HEK293 (cell line): ENCODE results near the gene C14orf119.

Source experiments
- CTCF ChIA-PET: fragments of 350-600 bp; formaldehyde crosslinking; extraction: SDS; loops from one replicate; lab custom pipeline; 2021; ENCODE audit warnings: antibody characterized with exemption; lab: Yijun Ruan, JAX
- POLR2A ChIA-PET: fragments of 300-600 bp; formaldehyde crosslinking; extraction: SDS; loops from one replicate; lab custom pipeline; 2020; ENCODE audit warnings: antibody characterized with exemption, inconsistent platforms; lab: Yijun Ruan, JAX
- H3K27ac ChIP-seq: fragments of 200-500 bp; sonication (Bioruptor generic); 2 replicates; pipeline ENCODE4 v1.5.1; 2014; ENCODE audit warnings: low read depth, low read length, control low read depth, inconsistent platforms; ENCODE audit errors: extremely low read depth
- H3K36me3 ChIP-seq, 2 experiments: fragments of 200-500 bp in 1 of 2; sonication (Bioruptor generic) in 1 of 2; 1 replicate in 1 of 2; 2 replicates in 1 of 2; pipeline ENCODE4 v1.5.1; 2014 to 2017; ENCODE audit warnings: inconsistent platforms in 2 of 2, low read length in 2 of 2; ENCODE audit not compliant: control insufficient read depth in 2 of 2, insufficient read depth in 1 of 2
- H3K4me1 ChIP-seq: fragments of 200-500 bp; sonication (Bioruptor generic); 2 replicates; pipeline ENCODE4 v1.5.1; 2014; ENCODE audit warnings: mild to moderate bottlenecking, low read length, inconsistent platforms; ENCODE audit not compliant: control insufficient read depth, insufficient read depth
- H3K4me3 ChIP-seq: 2 replicates; pipeline ENCODE4 v1.5.1; 2011; ENCODE audit warnings: low read depth, mild to moderate bottlenecking, control low read depth, low read length, moderate library complexity
- H3K9me3 ChIP-seq: fragments of 200-500 bp; sonication (Bioruptor generic); 2 replicates; pipeline ENCODE4 v1.5.1; 2014; ENCODE audit warnings: low read depth, low read length, inconsistent platforms; ENCODE audit not compliant: control insufficient read depth, insufficient read depth
- GLI4 ChIP-seq: fragments of 450-650 bp; formaldehyde crosslinking; IDR thresholded peaks from 2 replicates; pipeline ENCODE4 v1.5.1; 2016; ENCODE audit warnings: missing biosample characterization, missing genetic modification characterization
- KLF8 ChIP-seq: fragments of 450-650 bp; formaldehyde crosslinking; IDR thresholded peaks from 2 replicates; pipeline ENCODE4 v1.5.1; 2016; ENCODE audit warnings: missing biosample characterization, missing genetic modification characterization
- OSR2 ChIP-seq: fragments of 450-650 bp; formaldehyde crosslinking; IDR thresholded peaks from 2 replicates; pipeline ENCODE4 v1.5.1; 2016; ENCODE audit warnings: missing biosample characterization, missing genetic modification characterization
- PRDM10 ChIP-seq: fragments of 450-650 bp; formaldehyde crosslinking; IDR thresholded peaks from 2 replicates; pipeline ENCODE4 v1.5.1; 2016; ENCODE audit warnings: missing biosample characterization, missing genetic modification characterization
- SETDB1 ChIP-seq: IDR thresholded peaks from one replicate; pipeline ENCODE4 v1.6.1; 2017; ENCODE audit warnings: mild to moderate bottlenecking, low read length, moderate library complexity, mixed read lengths; ENCODE audit not compliant: insufficient read length
- TRIM28 ChIP-seq: IDR thresholded peaks from 2 replicates; pipeline ENCODE4 v1.6.1; 2011; ENCODE audit warnings: low read length, control low read depth, borderline replicate concordance
- ZEB2 ChIP-seq: fragments of 450-650 bp; formaldehyde crosslinking; IDR thresholded peaks from 2 replicates; pipeline ENCODE4 v1.5.1; 2016; ENCODE audit warnings: missing biosample characterization, missing genetic modification characterization
- ZNF132 ChIP-seq: fragments of 450-650 bp; formaldehyde crosslinking; IDR thresholded peaks from 2 replicates; pipeline ENCODE4 v1.5.1; 2017; ENCODE audit warnings: missing biosample characterization, missing genetic modification characterization, borderline replicate concordance
- ZNF16 ChIP-seq: fragments of 450-650 bp; formaldehyde crosslinking; IDR thresholded peaks from 2 replicates; pipeline ENCODE4 v1.5.1; 2016; ENCODE audit warnings: low read depth, missing biosample characterization, missing genetic modification characterization
- ZNF174 ChIP-seq: fragments of 450-650 bp; formaldehyde crosslinking; IDR thresholded peaks from 2 replicates; pipeline ENCODE4 v1.5.0; 2017; ENCODE audit warnings: missing biosample characterization, mild to moderate bottlenecking, missing genetic modification characterization
- ZNF175 ChIP-seq: fragments of 450-650 bp; formaldehyde crosslinking; IDR thresholded peaks from 2 replicates; pipeline ENCODE4 v1.5.1; 2016; ENCODE audit warnings: missing biosample characterization, missing genetic modification characterization
- ZNF19 ChIP-seq: fragments of 450-650 bp; formaldehyde crosslinking; IDR thresholded peaks from 2 replicates; pipeline ENCODE4; 2016; ENCODE audit warnings: missing biosample characterization, missing genetic modification characterization, low read depth
- ZNF274 ChIP-seq, 2 experiments: fragments of 200-500 bp in 1 of 2; fragments of 450-650 bp in 1 of 2; sonication (Bioruptor generic) in 1 of 2; formaldehyde crosslinking in 1 of 2; IDR thresholded peaks; 2 replicates each; pipeline versions ENCODE4 v1.5.1 to v1.6.1; 2014 to 2016; ENCODE audit warnings: borderline replicate concordance in 1 of 2, inconsistent platforms in 1 of 2, low read length in 1 of 2, missing biosample characterization in 1 of 2, missing genetic modification characterization in 1 of 2
- ZNF362 ChIP-seq: fragments of 450-650 bp; formaldehyde crosslinking; IDR thresholded peaks from 2 replicates; pipeline ENCODE4 v1.5.1; 2016; ENCODE audit warnings: missing biosample characterization, missing genetic modification characterization
- ZNF394 ChIP-seq: fragments of 450-650 bp; formaldehyde crosslinking; IDR thresholded peaks from 2 replicates; pipeline ENCODE4 v1.5.1; 2016; ENCODE audit warnings: missing biosample characterization, missing genetic modification characterization, mild to moderate bottlenecking, moderate library complexity, borderline replicate concordance
- ZNF473 ChIP-seq: fragments of 450-650 bp; formaldehyde crosslinking; IDR thresholded peaks from 2 replicates; pipeline ENCODE4 v1.5.1; 2017; ENCODE audit warnings: missing biosample characterization, missing genetic modification characterization
- ZNF513 ChIP-seq: fragments of 450-650 bp; IDR thresholded peaks from 2 replicates; pipeline ENCODE4 v1.5.1; 2018; ENCODE audit warnings: missing biosample characterization, missing genetic modification characterization
- ZNF529 ChIP-seq: fragments of 450-650 bp; formaldehyde crosslinking; IDR thresholded peaks from 2 replicates; pipeline ENCODE4 v1.5.1; 2017; ENCODE audit warnings: missing genetic modification characterization, missing biosample characterization; ENCODE audit not compliant: insufficient replicate concordance
- ZNF600 ChIP-seq: fragments of 450-650 bp; formaldehyde crosslinking; IDR thresholded peaks from 2 replicates; pipeline ENCODE4 v1.5.1; 2016; ENCODE audit warnings: missing biosample characterization, missing genetic modification characterization
- ZNF658 ChIP-seq: fragments of 450-650 bp; formaldehyde crosslinking; IDR thresholded peaks from 2 replicates; pipeline ENCODE4; 2016; ENCODE audit warnings: missing biosample characterization, missing genetic modification characterization
- ZNF664 ChIP-seq: fragments of 450-650 bp; formaldehyde crosslinking; IDR thresholded peaks from 2 replicates; pipeline ENCODE4 v1.5.1; 2016; ENCODE audit warnings: missing biosample characterization, missing genetic modification characterization
- ZNF707 ChIP-seq: fragments of 450-650 bp; formaldehyde crosslinking; IDR thresholded peaks from 2 replicates; pipeline ENCODE4 v1.5.1; 2016; ENCODE audit warnings: missing biosample characterization, missing genetic modification characterization
- ZNF776 ChIP-seq: fragments of 450-650 bp; formaldehyde crosslinking; IDR thresholded peaks from 2 replicates; pipeline ENCODE4 v1.5.0; 2017; ENCODE audit warnings: missing biosample characterization, missing genetic modification characterization, borderline replicate concordance
- ZNF791 ChIP-seq: fragments of 450-650 bp; formaldehyde crosslinking; IDR thresholded peaks from 2 replicates; pipeline ENCODE4 v1.5.1; 2016; ENCODE audit warnings: missing biosample characterization, missing genetic modification characterization
- TF ChIP-seq, protein P1 (sequence below): fragments of 450-650 bp; formaldehyde crosslinking; IDR thresholded peaks from 2 replicates; pipeline ENCODE4; 2016; ENCODE audit warnings: missing biosample characterization, missing genetic modification characterization

Gene C14orf119

GRCh38 chr14:23121361-23121771, 26.1 kb downstream of the C14orf119 start (continued):
- TF ChIP-seq, protein P1, sequence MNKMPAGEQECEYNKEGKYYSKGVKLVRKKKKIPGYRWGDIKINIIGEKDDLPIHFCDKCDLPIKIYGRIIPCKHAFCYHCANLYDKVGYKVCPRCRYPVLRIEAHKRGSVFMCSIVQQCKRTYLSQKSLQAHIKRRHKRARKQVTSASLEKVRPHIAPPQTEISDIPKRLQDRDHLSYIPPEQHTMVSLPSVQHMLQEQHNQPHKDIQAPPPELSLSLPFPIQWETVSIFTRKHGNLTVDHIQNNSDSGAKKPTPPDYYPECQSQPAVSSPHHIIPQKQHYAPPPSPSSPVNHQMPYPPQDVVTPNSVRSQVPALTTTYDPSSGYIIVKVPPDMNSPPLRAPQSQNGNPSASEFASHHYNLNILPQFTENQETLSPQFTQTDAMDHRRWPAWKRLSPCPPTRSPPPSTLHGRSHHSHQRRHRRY (tag by site-specific recombination), result no peak
- no peak for TF ChIP-seq ZEB2 (tag by site-specific recombination)
- no peak for TF ChIP-seq ZNF513 (tag by site-specific recombination)
- no peak for TF ChIP-seq TRIM28
- no peak for TF ChIP-seq ZNF274 (IDR thresholded peaks at IDR 0.05; ENCODE audit: low read length)
- TF ChIP-seq ZNF274 (tag by site-specific recombination; IDR thresholded peaks at IDR 0.05; ENCODE audit: borderline replicate concordance), result no peak
- TF ChIP-seq ZNF664, result no peak
- TF ChIP-seq ZNF473, result no peak
- TF ChIP-seq KLF8, result no peak
- TF ChIP-seq, all 188 proteins: peak for 0

- CTCF ChIA-PET, result interaction anchor here (0.6 to 11.2 kb wide), 22 partner anchors 8 to 263 kb away, joined by 3 to 424 read pairs (median 6); partner anchors contain the start of genes HOMEZ, PPP1R3E and SLC7A8
- Histone ChIP-seq H3K9me3 (no peaks in the 10 kb centered on the region), H3K4me1 (no peaks in the 10 kb centered on the region), H3K4me3 (no peak overlapping the region), H3K36me3 (peaks cover 0 to 2% of the 10 kb centered on the region in 2 experiments; a peak in 1 of 3 replicates), H3K27ac (no peak overlapping the region)
- TF ChIP-seq ZNF174, result no peak
- no peak for TF ChIP-seq ZNF791 (tag by site-specific recombination)
- TF ChIP-seq SETDB1, result no peak
- no peak for TF ChIP-seq OSR2
- TF ChIP-seq ZNF19, result no peak
- no peak for TF ChIP-seq ZNF394 (tag by site-specific recombination)
- TF ChIP-seq ZNF175 (tag by site-specific recombination), result no peak
- no peak for TF ChIP-seq ZNF362 (tag by site-specific recombination)
- TF ChIP-seq GLI4 (tag by site-specific recombination), result no peak
- no peak for TF ChIP-seq ZEB2 (tag by site-specific recombination)
- TF ChIP-seq PRDM10 (tag by site-specific recombination), result no peak
- no peak for TF ChIP-seq ZNF664
- TF ChIP-seq ZNF529 (tag by site-specific recombination), result no peak
- TF ChIP-seq ZNF16 (tag by site-specific recombination), result no peak
- TF ChIP-seq ZNF600 (tag by site-specific recombination), result no peak
- TF ChIP-seq ZNF707 (tag by site-specific recombination), result no peak
- no peak for TF ChIP-seq ZNF132 (tag by site-specific recombination)
- TF ChIP-seq ZNF658, result no peak
- TF ChIP-seq ZNF776 (tag by site-specific recombination), result no peak
- POLR2A ChIA-PET, result no interaction called here
Measured at GRCh38 chr14:23122086-23122485, 26.8 kb downstream of the C14orf119 start.
